ENCODE results near the gene GOT1.

Gene GOT1

DNA sequence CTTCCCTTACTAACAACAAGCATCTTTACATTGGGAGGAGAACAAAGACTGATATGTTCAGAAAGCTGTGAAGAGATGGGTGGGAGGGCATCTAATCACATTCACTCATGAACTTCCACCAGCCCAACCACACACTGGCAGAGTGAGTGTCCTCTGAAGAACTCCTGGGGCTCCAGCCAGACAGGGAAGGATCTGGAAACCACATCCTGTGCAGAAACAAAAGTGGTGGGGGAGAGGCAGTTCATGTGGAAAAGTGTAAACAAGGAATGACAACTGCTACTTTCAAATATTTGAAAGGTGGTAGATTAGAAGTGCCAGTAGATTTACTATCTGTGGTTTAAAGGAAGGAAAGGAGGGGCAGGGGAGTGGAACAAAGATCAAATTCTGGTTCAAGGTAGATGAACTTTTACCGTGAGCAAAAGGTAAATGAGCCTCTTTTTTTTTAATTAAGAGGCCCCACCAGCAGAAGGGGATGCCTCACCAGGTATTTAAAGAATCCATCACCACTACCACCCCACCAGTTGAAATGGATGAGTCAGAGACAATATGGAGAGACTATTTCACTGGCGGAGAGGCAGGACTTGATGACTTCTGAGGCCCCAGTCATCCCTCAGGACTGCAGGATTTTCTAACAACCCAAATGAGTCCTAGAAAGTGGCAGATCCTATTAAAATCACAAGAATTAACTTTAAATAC is 34.5 kb downstream of the GOT1 start:
- peak; percentile 43 to 45 for DNase-seq (ENCODE audit: low read depth in 2 of 2)

DNA sequence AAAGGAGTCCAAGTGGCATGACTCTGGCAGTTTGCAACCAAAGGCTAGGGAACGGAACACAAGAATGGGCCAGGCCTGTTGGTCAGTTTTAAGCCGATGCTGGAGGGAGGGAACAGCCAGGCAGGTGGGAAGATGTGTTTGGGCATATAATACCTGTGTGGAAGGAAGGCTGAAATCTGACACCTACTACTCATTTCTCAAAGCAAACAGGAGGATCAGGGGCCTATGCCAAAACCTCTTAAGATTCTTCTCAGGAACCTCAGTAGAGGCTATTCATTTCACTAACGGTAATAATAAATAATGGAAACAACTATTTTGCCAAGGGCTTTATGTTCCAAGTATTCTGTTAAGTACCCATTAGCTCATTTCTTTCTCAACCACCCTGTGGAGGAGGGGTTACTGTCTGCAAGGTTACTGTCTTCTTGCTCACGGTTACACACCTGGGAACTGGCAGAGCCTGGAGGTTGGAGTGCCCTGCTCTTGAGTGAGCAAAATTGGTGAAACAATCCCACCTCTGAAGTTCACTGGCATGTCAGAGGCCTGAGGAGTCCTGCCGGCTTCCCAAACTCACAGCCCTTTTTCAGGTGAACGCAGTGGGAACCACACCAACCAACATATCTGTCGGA is 35.5 kb downstream of the GOT1 start:
- DNase-seq (ENCODE audit: low read depth in 2 of 2), result no peak

DNA sequence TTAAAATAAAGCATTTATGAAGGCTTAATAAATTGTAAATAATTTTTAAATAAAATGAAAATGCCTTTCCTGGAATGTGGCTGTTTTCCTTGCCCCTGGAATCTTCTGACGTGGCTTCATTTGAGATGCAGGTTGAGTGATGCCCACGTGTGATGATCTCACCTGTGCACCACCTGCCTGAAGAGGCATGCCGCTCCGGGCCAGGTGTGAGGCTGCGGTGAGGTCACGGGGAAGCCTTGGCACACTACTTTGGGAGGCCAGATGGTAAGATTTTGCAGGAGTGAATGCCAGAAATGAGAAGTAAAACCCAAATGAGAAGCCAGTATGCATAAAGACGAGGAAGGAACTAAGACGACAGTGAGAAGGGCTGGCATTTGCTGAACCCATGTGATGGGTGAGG is 36.2 kb downstream of the GOT1 start:
- no peak for DNase-seq (ENCODE audit: low read depth in 2 of 2)

DNA sequence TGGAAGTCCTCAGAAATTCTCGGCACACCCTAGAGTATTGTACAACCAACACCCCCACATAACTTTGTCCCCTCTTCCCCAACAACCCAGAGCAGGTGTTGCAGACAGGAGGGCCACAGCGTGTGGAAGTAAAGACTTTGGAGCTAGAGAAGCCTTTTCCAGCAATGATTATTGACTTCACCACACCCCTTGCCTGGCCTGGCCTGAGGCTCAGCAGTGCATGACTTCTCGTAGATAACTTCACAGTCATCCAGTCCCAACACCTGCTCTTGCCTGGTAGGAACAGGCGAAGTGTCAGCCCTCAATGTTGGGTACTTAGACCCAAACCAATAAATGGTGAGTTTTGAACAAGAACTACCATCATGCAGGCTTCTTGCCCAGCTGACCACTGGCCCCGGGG is 36.7 kb downstream of the GOT1 start:
- DNase-seq (ENCODE audit: low read depth in 2 of 2), result no peak

DNA sequence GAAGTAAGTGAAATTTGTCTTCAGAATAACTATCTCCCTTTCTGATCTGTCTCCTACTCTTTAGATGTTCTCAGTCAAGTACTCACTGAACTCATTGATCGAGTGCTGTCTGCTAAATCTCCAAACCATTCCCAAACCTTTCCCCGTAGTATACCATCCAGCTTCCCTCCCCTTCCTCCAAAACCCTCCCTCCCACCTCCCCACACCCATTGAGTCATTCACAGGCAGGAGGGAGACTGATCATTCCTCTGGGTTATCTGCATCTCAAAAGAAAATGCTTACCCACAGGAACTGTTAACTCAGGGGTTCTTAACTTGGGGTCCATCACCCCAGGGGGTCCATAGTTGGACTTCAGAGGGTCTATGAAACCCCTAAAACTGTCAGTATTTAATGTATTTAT is 37.4 kb downstream of the GOT1 start:
- no peak for DNase-seq (ENCODE audit: low read depth in 2 of 2)

DNA sequence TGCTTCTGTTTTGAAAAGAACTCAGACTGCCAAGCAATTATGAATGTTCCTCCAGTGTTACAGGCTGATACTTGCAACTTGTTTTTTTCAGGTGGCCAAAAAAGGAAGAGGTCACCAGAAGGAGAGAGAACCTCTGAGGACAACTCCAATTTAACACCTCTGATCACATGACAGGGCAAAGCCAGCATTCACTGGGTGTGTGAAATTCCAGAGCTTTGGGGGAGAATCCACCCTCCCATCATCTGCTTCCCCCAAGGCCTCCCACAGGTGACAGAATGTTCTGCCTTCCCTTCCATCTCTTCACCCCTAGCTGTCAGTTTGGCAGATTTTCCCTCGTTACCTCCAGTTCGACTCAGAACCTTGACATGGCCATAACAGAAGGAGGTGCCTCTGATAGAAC is 39.1 kb downstream of the GOT1 start:
- DNase-seq (ENCODE audit: low read depth in 2 of 2), result no peak

DNA sequence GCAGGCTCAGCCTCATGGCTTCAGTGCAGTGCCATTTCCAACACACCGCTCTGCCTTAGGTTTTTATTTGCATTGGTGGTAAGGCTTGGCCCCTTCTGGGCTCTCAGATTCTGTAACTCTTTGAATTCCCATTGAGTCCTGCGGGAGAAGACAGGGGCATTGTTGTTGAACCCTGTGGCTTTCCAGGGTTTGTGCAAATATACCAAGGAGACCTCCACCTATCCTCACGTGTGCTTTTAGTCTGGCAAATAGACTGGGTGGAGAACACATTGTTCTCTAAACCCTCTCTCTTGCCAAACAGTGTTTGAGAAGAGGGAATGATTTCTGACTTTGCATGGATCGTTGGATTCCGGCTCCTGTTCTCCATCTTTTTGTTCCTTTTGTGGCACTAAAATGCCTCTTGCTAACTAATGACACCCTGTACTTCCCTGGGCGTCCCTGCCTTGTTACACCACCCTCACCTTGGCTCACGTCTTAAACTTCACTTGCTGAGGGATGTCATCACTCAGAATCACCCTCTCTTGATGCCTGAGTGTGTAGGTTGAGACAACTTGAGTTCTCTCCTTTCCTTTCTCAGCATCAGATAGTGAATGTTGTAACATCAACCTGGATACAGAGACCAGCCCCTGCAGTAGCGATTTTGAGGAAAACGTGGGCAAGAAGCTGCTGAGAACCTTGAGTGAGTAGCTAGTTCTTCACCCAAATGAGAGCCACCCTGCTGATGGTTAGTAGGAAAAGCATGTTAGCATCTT is 40.5 kb downstream of the GOT1 start:
- DNase-seq (ENCODE audit: low read depth in 2 of 2), result no peak

DNA sequence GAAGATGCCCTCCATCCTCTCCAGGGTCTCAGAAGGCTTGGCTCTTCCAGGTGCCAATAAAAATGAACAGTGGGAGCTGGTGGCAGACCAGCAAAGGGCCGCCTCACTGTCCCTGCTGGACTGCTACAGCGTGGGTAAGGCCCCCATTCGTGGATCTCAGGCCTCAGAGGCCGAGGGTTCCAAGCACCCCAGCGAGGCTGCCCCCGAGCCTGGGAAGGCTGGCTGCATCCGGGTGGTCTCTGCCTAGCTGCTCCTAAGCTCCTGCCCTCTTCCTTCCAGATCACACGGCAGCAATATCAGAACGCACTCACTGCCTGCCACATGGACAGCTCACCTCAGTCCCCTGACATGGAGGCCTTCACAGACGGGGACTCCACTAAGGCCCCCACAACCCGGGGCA is 42.9 kb downstream of the GOT1 start:
- DNase-seq (ENCODE audit: low read depth in 2 of 2), result no peak

DNA sequence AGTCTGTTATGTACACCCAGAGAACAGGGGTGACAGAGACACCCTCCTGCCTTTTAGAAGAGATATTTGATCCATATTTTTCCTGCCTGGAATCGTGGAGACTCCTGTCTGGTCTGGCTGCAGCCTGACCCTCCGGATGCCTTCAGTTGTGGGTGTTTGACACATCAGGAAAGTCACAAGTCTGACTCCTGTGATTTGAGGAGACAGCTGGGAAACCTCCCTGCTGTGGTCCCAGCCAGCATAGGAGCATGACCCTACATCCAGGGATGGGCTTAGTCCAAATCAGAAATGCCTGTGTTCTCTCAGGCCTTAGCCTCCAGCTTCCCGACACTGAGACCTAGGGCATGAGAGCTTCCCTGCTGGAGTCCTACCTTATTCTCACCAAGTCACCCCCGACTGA is 43.4 kb downstream of the GOT1 start:
- DNase-seq (ENCODE audit: low read depth in 2 of 2), result no peak

DNA sequence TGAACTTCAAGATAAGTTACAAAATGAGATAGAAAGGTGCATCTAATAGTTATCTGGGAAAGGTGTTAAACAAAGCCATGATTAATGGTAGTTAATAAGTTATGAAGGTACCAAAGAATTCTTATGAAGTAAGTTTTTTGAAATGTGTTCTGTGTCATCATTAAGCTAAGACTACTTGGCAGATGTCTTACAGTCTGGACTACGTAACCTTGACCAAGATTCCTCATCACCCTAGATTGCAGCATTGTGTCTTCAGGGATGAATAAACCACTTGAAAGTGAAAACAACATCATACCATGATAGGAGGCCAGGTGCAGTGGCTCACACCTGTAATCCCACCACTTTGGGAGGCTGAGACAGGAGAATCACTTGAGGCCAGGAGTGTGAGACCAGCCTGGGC is 48.2 kb downstream of the GOT1 start:
- no peak for DNase-seq (ENCODE audit: low read depth in 2 of 2)

DNA sequence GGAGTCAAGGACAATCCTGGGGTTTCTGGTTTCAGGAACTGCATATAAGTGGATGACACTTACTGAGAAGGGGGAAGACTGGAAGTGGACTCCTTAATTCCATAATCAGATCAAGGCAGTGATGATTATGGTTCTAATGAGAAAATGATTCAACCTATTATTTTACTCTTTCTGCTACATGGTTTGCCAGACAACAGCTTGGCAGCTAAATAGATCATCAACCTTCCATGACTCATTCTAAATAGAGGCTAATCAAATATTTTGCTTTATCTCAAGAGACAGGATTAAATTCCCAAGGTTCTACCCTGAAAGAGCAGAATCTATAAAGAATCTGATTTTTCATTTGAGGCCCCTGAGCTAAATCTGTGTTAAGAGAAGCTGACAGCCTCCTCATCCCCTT is 55.0 kb downstream of the GOT1 start:
- DNase-seq (ENCODE audit: low read depth in 2 of 2), result no peak

DNA sequence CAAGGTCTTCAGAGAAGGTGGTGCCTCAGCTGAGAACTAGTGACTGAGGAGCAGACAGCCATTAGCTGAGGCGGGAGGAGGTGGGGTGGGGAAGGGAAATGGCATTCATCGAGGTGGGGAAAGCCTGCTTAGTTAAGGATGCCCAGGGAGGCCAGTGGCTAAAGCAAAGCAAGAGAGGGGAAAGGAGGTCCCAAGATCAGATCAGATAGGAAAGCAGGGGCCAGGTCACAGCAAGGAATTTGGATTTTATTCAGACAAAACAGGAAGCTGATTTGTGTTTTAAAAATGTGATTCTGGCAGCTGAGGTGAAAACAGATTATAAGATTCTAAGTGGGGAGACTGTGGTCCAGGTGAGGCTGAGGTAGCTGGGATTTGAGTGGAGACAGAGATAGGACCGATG is 55.5 kb downstream of the GOT1 start:
- no peak for DNase-seq (ENCODE audit: low read depth in 2 of 2)

DNA sequence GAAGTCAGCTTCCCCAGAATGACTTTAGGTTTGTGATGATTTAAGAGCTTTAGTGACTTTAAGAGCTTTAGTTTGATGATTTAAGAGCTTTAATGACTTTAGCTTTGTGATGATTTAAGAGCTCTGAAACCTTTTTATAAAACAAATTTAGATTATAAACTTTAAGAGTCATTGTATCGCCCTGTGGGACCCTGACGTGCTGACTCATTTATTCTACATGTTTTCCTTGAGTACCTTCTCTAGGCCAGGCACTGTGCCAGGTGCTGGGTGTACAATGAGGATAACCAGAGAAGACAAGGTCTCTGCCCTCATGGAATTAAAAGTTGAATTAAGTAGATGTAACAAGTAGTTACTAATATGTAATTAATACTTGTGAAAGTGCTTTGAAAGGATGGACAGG is 55.9 kb downstream of the GOT1 start:
- no peak for DNase-seq (ENCODE audit: low read depth in 2 of 2)

DNA sequence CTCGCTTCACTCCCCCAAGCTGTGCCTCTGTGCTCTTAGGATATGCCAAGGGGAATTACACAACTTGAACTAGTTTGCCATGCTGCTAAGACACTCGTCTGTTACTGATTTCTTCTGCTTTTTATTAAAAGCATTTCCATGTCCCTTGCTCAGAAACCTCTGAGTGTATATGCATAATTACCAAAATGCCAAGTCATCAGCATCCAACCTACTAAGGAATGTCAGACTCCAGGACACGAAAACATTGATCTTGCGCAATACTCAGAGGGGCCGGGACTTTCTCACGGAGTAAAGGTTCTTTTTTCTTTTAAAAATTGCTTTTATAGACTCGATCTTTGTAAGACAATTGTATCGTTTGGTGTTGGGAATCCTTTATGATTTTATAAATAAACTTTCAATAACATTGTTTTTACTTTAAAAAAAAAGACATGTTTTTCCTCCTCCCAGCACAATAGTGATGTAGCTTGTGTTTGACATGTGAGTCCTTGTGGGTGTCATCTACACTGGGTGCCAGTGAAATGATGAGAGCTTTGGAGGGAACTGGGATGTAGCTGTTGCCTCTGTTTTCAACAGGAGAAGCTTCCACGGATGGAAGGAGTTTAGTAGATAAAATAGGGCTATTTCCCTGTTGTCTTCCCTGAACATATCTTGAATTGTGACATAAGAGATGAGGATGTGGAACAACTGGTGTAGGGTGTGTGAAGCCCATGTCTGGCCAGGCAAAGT is 57.7 kb downstream of the GOT1 start:
- peak in 1 of 2 experiments; percentile 49 for DNase-seq (ENCODE audit: low read depth in 2 of 2)

DNA sequence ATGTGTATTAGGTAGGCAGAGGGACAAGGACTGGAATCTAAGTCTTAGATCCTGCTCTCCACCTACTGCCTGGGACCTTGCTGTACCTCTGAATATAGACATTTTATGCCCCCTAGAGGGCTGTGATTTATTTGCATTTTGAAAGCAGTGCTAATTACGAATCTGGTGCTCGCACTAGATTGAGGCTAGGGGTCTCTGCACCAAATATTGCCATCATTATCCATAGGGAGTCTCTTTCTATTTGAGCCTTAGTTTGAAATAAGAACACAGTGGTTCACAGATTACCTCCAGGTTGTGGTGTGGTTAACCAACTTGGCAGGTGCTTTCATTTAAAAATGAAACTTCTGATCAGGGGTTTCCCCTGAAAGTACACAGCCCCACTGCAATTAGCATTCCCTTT is 59.4 kb downstream of the GOT1 start:
- DNase-seq (ENCODE audit: low read depth in 2 of 2), result no peak

DNA sequence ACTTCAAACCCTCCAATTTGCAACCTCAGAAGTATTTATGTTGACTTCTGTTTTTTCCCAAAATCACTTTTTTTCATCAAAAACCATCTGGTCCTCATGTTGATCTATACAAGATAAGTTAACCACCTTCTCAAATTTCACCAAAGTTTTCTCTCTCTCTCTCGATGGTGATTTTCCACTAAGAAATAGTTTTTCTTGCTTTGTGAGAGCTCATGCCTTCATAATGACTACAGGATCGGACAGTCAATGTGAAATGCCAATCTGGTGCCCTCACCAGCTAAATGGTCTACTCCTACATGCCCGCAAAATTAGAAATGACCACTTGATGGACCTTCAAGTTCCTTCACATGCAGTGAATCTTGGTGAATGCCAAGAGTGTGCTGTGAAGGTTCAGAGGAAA is 60.9 kb downstream of the GOT1 start:
- no peak for DNase-seq (ENCODE audit: low read depth in 2 of 2)

DNA sequence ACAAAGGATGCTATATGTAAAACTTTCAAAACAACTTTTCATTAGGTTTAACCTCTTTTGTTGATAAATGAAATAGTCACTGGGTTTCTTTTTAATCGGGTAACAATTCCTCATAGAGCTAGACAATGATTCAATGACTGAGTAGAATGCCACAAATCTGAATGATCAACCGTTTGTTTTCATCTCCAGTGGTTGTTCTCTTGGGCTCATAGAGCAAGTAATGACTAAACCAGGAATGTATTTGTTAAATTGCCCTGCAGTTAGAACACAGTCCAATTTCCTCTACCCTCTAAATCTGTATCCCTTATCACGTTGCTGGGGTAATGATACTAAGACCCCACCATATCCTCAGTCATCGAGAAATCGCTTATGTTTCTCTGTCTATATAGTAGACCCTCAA is 61.3 kb downstream of the GOT1 start:
- no peak for DNase-seq (ENCODE audit: low read depth in 2 of 2)

DNA sequence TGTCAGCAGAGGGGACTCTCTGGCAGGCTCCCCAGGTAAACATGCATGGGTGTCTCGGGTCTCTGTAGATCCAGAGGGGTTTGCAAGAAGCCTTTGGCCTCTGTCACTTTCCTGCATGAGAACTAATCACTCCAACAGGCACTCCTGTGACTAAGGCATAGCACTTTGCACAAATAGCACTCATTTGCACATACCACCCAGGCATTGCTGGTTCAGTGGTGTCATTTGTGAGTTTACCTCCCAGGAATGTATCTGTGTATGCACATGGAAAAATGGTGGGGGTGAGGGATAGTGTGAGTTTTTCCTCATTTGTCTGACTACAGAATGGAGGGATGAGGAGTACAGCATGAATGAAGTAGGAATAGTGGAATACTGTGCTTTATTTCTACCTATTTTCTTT is 61.8 kb downstream of the GOT1 start:
- DNase-seq (ENCODE audit: low read depth in 2 of 2), result no peak

DNA sequence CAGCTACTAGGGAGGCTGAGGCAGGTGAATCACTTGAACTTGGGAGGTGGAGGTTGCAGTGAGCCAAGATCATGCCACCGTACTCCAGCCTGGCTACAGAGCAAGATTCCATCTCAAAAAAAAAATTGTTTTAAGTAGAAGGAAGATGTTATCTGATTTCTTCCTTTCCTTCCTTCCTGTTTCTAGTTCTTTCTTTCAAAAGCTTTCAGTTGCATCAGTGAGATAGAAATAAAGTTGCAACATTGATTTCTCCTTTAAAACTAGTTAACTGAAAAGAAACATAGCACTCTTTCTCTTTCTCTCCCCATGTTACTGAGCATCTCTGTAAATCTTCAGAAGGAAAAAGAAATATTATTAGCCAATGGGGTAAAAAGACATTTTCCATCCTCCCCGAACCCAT is 63.8 kb downstream of the GOT1 start:
- DNase-seq (ENCODE audit: low read depth in 2 of 2), result no peak

DNA sequence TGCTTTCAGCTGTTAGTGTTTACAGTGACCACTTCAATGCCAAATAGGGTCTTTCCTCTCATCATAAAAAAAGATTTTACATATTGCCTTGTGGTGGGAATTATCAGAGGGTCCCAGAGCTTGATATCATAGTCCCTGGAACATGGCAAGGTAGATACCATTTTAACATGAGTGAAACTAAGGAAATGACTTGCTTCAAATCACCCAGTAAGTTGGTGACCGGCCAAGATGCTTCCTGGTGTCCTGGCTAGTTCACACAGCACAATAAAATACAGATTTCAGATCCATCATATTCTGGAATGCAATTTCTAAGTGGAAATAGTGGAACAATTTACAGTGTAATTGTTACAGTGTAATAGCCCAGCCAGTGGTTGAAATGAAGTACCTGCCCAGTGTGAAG is 64.7 kb downstream of the GOT1 start:
- DNase-seq (ENCODE audit: low read depth in 2 of 2), result no peak

DNA sequence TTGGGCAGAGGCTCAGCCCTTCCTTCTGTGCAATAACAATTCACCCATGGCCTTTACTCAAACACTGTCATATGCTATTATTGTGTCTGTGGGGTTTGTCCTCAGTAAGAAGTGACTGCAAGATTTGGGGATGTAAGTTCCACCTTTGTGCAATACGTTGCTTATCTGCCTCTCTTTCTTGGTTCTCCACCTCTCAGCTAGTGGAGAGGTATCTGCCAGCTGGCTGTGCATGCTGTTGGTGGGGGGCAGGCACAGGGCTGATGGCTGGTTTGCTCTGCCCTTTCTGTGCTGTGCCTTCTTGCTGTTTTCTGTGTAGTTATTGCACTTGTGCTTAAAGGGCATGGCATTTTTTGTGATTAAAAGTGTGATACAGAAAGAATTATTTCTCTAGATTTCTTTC is 65.1 kb downstream of the GOT1 start:
- DNase-seq (ENCODE audit: low read depth in 2 of 2), result no peak

DNA sequence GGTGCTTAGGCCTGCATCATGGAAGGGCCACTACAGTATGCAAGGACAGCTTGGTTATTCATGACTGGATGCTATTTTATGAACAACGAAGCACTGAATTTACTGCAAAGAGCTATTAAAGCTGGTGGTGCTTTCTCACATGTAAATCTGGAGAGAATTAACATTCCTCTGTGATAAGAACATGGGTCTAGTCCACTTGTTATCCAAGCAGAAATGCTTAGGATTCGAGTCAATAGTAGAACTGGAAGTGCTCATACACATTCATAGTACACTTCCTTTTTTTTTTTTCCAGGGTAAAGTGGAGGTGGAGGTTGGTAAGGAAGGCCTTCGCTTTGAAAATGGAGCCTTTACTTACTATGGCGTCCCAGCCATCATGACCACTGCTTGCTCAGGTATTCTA is 66.3 kb downstream of the GOT1 start:
- DNase-seq (ENCODE audit: low read depth in 2 of 2), result peak; percentile 47 to 56

DNA sequence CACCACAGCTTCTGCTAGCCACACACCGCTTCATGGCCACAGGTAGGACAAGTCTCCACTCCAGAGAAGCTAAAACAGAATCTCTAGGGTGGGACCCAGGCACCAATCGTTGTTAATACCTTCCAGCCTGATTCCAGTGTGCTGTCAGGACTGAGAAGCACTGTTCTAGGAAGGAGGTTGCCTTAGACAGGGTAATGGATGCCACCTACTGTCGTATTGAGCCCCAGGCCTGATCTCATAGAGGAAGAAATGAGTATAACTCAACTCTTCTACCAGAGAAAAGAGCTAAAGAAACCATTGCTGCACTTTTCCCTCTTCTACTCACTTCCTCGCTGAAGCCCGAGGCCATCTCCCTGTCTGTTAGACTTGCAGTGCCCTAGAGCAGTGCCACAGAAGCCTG is 69.5 kb downstream of the GOT1 start:
- DNase-seq (ENCODE audit: low read depth in 2 of 2), result no peak
